Inflammatory macrophage (primary cell): ENCODE results near the gene LAMA4.
"Not testable (repeated sequence)": the region's sequence is repeated elsewhere in the genome, so short reads cannot be mapped to it uniquely, and the experiment has no call there.

ENCODE experiments used
- DNase-seq, 2 donors: peaks; one replicate each; pipeline ENCODE4 v3.0.0-alpha.2; 2020 to 2022

Gene LAMA4

GRCh38 chr6:112145080-112145573, 109.2 kb downstream of the LAMA4 start:
- DNase-seq, result no peak

GRCh38 chr6:112144145-112144926, 110.0 kb downstream of the LAMA4 start:
- DNase-seq, result no peak

GRCh38 chr6:112141707-112142106, 112.7 kb downstream of the LAMA4 start:
- no peak for DNase-seq

GRCh38 chr6:112139052-112139451, 115.3 kb downstream of the LAMA4 start:
- DNase-seq, result no peak

- DNase-seq, result no peak
Measured at GRCh38 chr6:112130878-112131277, 123.5 kb downstream of the LAMA4 start.

- no peak for DNase-seq
Measured at GRCh38 chr6:112128208-112128607, 126.2 kb downstream of the LAMA4 start.

- no peak for DNase-seq
Measured at GRCh38 chr6:112123982-112124381, 130.4 kb downstream of the LAMA4 start.

- DNase-seq, result peak; percentile 62 to 63
Measured at GRCh38 chr6:112122756-112123155, 131.6 kb downstream of the LAMA4 start.

- no peak for DNase-seq
Measured at GRCh38 chr6:112118034-112118433, 136.3 kb downstream of the LAMA4 start.

- DNase-seq, result no peak
Measured at GRCh38 chr6:112117554-112117953, 136.8 kb downstream of the LAMA4 start.

- no peak for DNase-seq
Measured at GRCh38 chr6:112116221-112116620, 138.1 kb downstream of the LAMA4 start.

GRCh38 chr6:112114577-112115223, 139.7 kb downstream of the LAMA4 start:
- no peak for DNase-seq

- no peak for DNase-seq
Measured at GRCh38 chr6:112113918-112114317, 140.4 kb downstream of the LAMA4 start.

- no peak for DNase-seq
Measured at GRCh38 chr6:112113431-112113830, 140.9 kb downstream of the LAMA4 start.

- no peak for DNase-seq
Measured at GRCh38 chr6:112109262-112109661, 145.1 kb downstream of the LAMA4 start.

- no peak for DNase-seq
Measured at GRCh38 chr6:112106562-112106961, 147.8 kb downstream of the LAMA4 start.

- DNase-seq, result not testable (repeated sequence)
Measured at GRCh38 chr6:112106026-112106425, 148.3 kb downstream of the LAMA4 start.

GRCh38 chr6:112100561-112100960, 153.8 kb downstream of the LAMA4 start:
- no peak for DNase-seq

GRCh38 chr6:112096901-112097300, 157.5 kb downstream of the LAMA4 start:
- DNase-seq, result no peak

GRCh38 chr6:112087916-112088315, 166.5 kb downstream of the LAMA4 start:
- no peak for DNase-seq

- peak; percentile 89 to 96 for DNase-seq
Measured at GRCh38 chr6:112087136-112087911, 167.0 kb downstream of the LAMA4 start, which contains the start of the genes FAM229B and TUBE1. FAM229B (plus strand) TSS chr6:112087591; CDS start chr6:112099284, 11,693 bp downstream. TUBE1 (minus strand) TSS chr6:112087482; CDS start chr6:112087434, 48 bp downstream.

- peak; percentile 44 to 46 for DNase-seq
Measured at GRCh38 chr6:112086744-112087135, 167.6 kb downstream of the LAMA4 start.
